Renal cortex interstitium (tissue), 11 donors: Measurements from ENCODE around the gene FBXO48. TPM values are rescaled to one million over a fixed set of nuclear protein-coding genes. Genes with fewer than 3 reads are reported as not detected.

ENCODE experiments used
- DNase-seq, 11 donors: peaks; one replicate each; pipeline ENCODE4 v3.0.0-alpha.2; 2013; ENCODE audit warnings: low read depth in 9 of 11, low spot score in 4 of 11; ENCODE audit errors: extremely low read depth in 1 of 11
- polyA plus RNA-seq, 3 donors: library from polyadenylated mRNA; unstranded; fragments of 120-200 nt; gene quantifications; one replicate each; pipeline ENCODE4 v1.2.1, GENCODE V29; 2013; ENCODE audit not compliant: insufficient read length in 3 of 3

FBXO48 gene
- polyA plus RNA-seq, 3 donors, result 1.6 to 2.1 (median 1.6) TPM

- DNase-seq, result no peak
These were observed 46.7 kb downstream of the FBXO48 start for GRCh38 chr2:68420254-68420910.

GRCh38 chr2:68418855-68419254 lies 48.2 kb downstream of the FBXO48 start:
- DNase-seq, result no peak

DNA sequence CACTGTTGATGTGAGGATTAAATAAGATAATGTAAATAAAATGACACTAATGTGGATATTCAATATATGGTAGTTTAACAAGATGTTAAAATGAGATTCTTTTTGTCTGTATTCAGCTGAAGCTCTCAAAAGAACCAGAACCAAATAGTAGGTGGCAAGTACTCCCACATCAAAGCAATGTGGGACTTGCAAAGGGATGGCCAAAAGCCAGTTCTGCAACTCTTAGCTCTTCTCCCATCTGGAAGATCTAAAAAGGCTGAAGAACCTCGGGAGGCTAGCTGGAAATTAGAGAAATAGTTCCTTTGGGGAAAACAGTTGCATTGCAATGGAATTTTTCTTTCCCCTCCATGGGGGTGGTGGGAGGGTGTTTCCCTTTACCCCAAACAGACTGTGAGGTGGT lies 48.7 kb downstream of the FBXO48 start:
- no peak for DNase-seq

DNA sequence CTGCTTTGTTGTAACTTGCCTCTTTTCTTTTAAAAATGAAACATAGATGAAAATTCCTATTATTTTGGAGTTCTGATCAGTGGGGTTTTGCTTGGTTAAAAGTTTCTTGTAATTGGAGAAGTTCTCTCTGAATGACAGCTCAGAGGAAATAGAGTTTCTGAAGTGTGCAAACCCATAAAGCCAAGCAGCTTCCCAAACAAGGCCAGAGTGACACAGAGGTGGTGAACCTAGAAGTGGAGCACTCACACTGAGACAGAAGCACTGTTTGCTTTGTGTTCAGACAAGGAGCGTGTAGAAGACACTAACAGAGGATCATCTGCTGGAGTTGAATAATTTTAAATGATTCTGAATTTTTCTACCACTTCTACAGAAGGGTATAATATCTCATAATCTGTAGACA lies 49.2 kb downstream of the FBXO48 start:
- no peak for DNase-seq

GRCh38 chr2:68416081-68416675 lies 50.9 kb downstream of the FBXO48 start:
- no peak for DNase-seq

DNA sequence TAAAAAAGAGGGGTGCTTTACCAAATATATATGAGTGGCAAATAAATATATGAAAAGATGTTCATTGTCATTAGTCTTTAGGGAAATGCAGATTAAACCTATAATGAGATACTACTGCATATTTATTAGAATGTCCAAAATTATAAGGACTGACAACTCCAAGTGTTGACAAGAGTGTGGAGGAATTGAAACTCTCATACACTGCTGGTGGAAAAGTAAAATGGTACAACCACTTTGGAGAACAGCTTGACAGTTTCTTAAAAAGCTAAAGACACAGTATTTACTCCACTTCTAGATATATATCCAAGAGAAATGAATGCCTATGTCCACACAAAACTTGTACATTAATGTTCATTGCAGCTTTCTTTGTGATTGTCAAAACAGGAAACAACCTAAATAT lies 51.6 kb downstream of the FBXO48 start:
- no peak for DNase-seq

- DNase-seq, result no peak
These were observed 52.2 kb downstream of the FBXO48 start for GRCh38 chr2:68414876-68415275.

DNA sequence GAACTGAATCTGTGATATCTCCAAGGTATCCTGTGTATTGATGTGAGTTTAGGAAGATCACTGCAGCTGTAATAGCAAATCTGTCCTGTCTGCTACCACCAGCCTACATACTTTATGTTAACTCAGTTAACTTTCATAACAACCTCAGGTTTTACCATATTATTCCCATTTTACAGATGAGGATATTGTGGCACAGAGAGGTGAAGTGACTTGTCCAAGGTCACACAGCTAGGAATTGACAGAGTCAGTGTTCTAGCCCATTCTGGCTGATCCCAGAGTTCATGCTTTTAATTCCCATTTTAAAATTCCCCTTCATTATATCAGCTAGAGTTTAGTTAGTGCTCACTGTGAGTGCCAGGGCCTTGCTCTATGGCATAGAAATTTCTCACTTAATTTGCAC lies 52.6 kb downstream of the FBXO48 start:
- DNase-seq, result no peak

GRCh38 chr2:68413466-68413865 lies 53.6 kb downstream of the FBXO48 start:
- DNase-seq, result no peak

DNA sequence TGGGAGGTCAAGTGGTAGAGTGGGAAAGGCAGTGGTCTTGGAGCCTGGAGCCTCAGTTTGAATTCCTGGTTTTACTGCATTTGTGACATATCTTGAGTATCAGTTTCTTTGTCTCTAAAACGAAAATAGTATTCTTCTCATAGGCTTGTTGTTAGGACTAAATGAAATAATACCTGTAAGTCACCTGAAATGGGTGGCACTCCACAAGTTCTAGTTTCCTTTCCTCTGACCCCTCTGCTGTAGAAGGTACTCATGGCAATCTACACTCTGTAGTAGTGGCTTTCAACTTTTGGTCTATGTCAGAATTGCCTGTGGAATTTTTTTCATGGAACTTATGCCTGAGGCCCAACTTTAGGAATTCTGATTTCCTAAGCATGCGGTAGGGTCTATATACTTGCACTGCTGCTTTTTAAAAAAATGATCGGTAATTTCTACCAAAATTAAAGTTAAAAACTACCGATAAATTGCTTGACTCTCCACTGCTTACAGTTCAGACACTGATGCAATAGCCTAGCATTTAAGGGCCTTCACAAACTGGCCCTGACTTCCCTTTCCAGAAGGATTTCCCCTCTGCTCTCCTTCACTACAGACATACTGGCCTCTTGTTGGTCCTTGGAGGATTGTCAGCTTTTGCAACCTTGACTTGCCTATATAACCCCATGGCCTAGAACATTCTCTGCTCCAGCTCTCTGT lies 54.8 kb downstream of the FBXO48 start:
- DNase-seq, result no peak

GRCh38 chr2:68411397-68412126 lies 55.5 kb downstream of the FBXO48 start:
- DNase-seq, result no peak

Other genes with a start within 250 kb of the FBXO48 start
- 10 to 100 TPM; 51.8 to 67.6 (median 59.5) TPM for gene PPP3R1, start 214.8 kb downstream of the FBXO48 start, polyA plus RNA-seq
- 10 to 100 TPM; 19.0 to 23.2 (median 23.0) TPM for gene CNRIP1, start 147.3 kb downstream of the FBXO48 start, polyA plus RNA-seq
- 1 to 10 TPM; 4.2 to 7.7 (median 6.6) TPM for gene PLEK, start 102.0 kb downstream of the FBXO48 start, polyA plus RNA-seq
- 1 to 10 TPM; 3.4 to 3.9 (median 3.7) TPM for gene APLF, start 291 bp upstream of the FBXO48 start, polyA plus RNA-seq
- gene PROKR1, start 176.3 kb upstream of the FBXO48 start, polyA plus RNA-seq, result under 1 TPM; 0.17 to 0.64 (median 0.37) TPM